ENCODE data around the gene TMEM272.
A peak's percentile ranks its signal among the peaks of the same experiment; 100 is the strongest.
"Not testable (repeated sequence)": the region's sequence is repeated elsewhere in the genome, so short reads cannot be mapped to it uniquely, and the experiment has no call there.

The TMEM272 gene

GRCh38 chr13:51828730-51829567, 16.0 kb downstream of the TMEM272 start:
- TF ChIP-seq CTCF (IDR thresholded peaks at IDR 0.05; ENCODE audit: insufficient read depth, low read depth, low read length, missing control alignments), result no peak
- DNase-seq (ENCODE audit: low read depth), result no peak
- H3K4me3 ChIP-seq (ENCODE audit: low read depth, low read length), result no peak overlapping the region

- DNase-seq (ENCODE audit: low read depth), result no peak
- no peak overlapping the region for H3K4me3 ChIP-seq (ENCODE audit: low read depth, low read length)
- TF ChIP-seq CTCF (IDR thresholded peaks at IDR 0.05; ENCODE audit: insufficient read depth, low read depth, low read length, missing control alignments), result no peak
Observed at GRCh38 chr13:51827254-51827653, 17.7 kb downstream of the TMEM272 start.

GRCh38 chr13:51826606-51827005, 18.4 kb downstream of the TMEM272 start:
- no peak overlapping the region for H3K4me3 ChIP-seq (ENCODE audit: low read depth, low read length)
- no peak for TF ChIP-seq CTCF (IDR thresholded peaks at IDR 0.05; ENCODE audit: insufficient read depth, low read depth, low read length, missing control alignments)
- no peak for DNase-seq (ENCODE audit: low read depth)

- DNase-seq (ENCODE audit: low read depth), result no peak
- no peak overlapping the region for H3K4me3 ChIP-seq (ENCODE audit: low read depth, low read length)
- no peak for TF ChIP-seq CTCF (IDR thresholded peaks at IDR 0.05; ENCODE audit: insufficient read depth, low read depth, low read length, missing control alignments)
Observed at GRCh38 chr13:51825681-51826254, 19.2 kb downstream of the TMEM272 start.

GRCh38 chr13:51825165-51825592, 19.8 kb downstream of the TMEM272 start:
- no peak overlapping the region for H3K4me3 ChIP-seq (ENCODE audit: low read depth, low read length)
- DNase-seq (ENCODE audit: low read depth), result peak; percentile 31
- TF ChIP-seq CTCF (IDR thresholded peaks at IDR 0.05; ENCODE audit: insufficient read depth, low read depth, low read length, missing control alignments), result no peak

GRCh38 chr13:51824712-51825111, 20.3 kb downstream of the TMEM272 start:
- not testable (repeated sequence) for H3K4me3 ChIP-seq (ENCODE audit: low read depth, low read length); DNase-seq (ENCODE audit: low read depth)

- H3K4me3 ChIP-seq (ENCODE audit: low read depth, low read length), result no peak overlapping the region
- DNase-seq (ENCODE audit: low read depth), result no peak
- TF ChIP-seq CTCF (IDR thresholded peaks at IDR 0.05; ENCODE audit: insufficient read depth, low read depth, low read length, missing control alignments), result no peak
Observed at GRCh38 chr13:51823863-51824262, 21.1 kb downstream of the TMEM272 start.

Measured in GM12865 (cell line).